HTR-8/SVneo (cell line): ENCODE measurements around the gene TMEM151B.

Source experiments
- DNase-seq: peaks from one replicate; pipeline ENCODE4 v3.0.0; 2011; ENCODE audit warnings: low spot score, mixed read lengths; ENCODE audit not compliant: insufficient read length
- FAIRE-seq: peaks from 2 replicates; lab custom pipeline; 2011; peaks lifted over from hg19 to GRCh38; lab: Jason Lieb, UNC

TMEM151B gene

GRCh38 chr6:44250067-44250717, 20.1 kb upstream of the TMEM151B start:
- no peak for FAIRE-seq

DNA sequence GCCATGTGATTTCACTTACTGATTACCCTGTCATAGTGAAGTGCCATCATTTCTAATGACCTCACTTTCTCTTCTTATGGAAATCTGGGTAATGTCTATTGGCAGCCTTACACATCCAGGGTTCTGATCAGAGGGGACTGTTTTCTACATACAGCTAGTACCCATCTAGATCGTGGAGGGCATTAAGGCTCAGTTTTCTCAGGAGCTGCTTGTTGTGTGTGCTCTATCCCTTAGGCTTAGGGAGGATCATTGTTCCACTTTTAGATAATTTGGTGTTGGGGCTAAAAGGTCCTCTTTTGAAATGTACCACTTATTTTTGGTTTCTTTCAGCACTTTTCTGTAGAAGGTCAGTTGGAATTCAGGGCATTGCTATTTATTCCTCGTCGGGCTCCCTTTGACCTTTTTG, 19.5 kb upstream of the TMEM151B start:
- DNase-seq (no peak), FAIRE-seq (no peak)

More at GRCh38 chr6:44250067-44250717, 20.1 kb upstream of the TMEM151B start:
- no peak for DNase-seq

GRCh38 chr6:44251576-44252524, 18.4 kb upstream of the TMEM151B start:
- no peak for DNase-seq
- FAIRE-seq = no peak

DNA sequence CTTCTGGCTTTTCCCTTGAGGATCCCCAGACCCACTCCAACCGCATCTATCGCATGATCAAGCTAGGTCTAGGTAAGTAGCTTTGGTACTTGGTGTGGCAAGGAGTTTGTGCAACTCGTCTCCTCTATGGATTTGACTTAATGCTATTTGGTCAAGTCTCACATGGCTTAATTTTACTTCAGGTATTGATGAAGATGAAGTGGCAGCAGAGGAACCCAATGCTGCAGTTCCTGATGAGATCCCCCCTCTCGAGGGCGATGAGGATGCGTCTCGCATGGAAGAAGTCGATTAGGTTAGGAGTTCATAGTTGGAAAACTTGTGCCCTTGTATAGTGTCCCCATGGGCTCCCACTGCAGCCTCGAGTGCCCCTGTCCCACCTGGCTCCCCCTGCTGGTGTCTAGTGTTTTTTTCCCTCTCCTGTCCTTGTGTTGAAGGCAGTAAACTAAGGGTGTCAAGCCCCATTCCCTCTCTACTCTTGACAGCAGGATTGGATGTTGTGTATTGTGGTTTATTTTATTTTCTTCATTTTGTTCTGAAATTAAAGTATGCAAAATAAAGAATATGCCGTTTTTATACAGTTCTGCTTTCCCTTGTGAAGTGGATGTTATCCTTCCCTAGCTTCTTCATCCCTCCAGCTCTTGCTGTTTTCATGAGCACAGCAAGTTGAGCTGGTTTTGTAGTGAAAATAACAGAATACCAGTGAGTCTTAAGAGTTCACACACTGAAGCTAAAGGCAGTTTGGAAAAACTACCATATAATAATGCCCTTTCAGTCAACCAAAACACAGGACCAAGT, 16.7 kb upstream of the TMEM151B start:
- no peak for FAIRE-seq
- DNase-seq = no peak

DNA sequence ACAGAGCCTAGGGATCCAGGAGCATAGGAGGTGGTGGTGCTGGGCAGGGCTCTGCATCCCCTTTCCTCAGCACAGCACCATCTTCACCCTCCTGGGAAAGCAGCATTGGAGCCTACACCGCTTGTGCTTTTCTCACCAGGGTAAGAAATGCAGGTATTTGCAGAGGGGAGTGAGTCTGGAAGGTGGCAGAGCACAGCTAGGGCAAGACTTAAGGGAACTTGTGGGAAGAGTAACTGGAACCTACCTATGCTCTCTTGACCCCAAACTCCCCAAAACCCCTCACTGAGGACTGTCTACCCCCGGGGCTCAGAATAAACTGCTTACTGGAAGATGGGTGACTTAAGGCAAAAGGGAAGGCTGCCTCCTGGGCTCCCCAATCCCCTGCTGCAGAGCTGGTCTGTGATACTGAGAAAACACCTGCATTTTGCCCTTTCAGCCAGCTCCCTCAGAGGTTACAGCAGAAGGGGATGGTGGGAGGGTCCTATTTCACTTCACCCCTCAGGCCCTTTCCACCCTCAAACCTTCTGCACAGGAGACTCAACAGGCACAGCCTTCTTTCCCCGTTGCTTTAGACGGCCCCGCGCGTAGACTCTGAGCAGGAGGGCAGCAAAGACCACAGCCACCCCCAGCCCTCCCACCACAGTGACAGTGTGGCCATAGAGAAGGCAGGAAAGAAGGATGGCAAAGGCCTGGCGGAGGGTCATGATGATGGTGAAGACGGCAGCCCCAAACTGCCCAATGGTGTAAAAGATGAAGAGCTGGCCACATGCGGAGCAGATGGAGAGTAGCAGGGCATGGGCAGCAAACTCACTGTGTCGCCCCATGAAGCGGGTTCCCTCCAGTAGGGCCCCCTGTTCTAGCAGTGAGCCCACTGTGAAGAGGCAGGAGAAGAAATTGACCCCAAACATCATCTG, 15.8 kb upstream of the TMEM151B start:
- DNase-seq (no peak), FAIRE-seq (no peak)

- no peak for FAIRE-seq
Measured at GRCh38 chr6:44255105-44255808, 15.0 kb upstream of the TMEM151B start.

GRCh38 chr6:44255871-44256774, 14.1 kb upstream of the TMEM151B start:
- DNase-seq (no peak), FAIRE-seq (no peak)

More at GRCh38 chr6:44255105-44255808, 15.0 kb upstream of the TMEM151B start:
- DNase-seq = no peak

DNA sequence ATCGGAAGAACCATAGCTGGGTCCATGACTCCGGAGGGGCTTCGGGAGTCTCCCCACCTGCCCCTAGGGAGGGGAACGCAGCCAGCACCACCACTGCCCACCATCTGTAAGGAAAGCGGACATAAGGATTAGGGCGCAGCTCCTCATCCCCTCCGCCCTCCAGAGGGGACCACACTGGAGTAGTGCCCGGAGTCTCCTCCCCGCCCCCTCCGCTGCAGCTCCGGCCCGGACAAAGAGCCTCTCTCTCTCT, 13.6 kb upstream of the TMEM151B start:
- DNase-seq (no peak), FAIRE-seq (no peak)

DNA sequence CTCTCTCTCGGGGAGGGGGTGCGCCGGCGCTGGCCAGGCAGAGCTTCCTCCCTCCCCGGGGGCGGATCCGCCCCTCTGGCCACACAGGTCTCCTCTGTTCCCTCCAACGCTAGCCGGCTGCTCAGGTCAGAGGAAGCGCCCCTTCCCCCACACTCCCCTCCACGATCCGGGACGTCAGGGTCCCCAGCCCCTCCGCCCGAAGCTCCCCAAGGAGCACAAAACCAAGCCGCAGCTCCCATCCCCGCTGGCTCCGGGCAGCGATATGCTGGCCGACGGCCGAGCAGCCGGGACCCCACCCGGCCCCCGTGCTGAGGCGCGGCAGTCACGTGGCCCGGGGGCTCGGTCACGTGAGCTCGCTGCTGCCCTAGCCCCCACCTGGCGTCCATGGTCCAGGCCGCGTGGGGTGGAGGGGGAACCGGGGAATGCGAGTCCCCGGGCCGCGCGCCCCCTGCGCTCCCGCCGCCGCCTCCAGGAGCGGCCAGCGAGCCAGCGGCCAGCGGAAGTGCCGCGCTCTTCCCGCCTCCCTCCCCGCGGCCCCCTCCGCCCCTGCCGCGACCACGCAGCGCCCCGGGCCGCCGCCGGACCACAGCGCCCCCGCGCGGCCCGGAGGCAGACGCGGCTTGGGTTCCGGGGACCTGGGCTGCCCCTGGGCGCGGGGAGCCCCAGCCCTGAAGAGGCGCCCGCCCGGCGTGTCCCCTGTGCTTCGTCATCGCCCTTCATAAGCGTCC, 13.1 kb upstream of the TMEM151B start, which contains the start of gene SLC35B2:
TSS of gene SLC35B2 (minus strand) at position 504 of the 728 bp plus-strand sequence. CDS start at position 386, 118 bp downstream.
- peak; percentile 75 for DNase-seq
- peak; percentile 33 for FAIRE-seq

DNA sequence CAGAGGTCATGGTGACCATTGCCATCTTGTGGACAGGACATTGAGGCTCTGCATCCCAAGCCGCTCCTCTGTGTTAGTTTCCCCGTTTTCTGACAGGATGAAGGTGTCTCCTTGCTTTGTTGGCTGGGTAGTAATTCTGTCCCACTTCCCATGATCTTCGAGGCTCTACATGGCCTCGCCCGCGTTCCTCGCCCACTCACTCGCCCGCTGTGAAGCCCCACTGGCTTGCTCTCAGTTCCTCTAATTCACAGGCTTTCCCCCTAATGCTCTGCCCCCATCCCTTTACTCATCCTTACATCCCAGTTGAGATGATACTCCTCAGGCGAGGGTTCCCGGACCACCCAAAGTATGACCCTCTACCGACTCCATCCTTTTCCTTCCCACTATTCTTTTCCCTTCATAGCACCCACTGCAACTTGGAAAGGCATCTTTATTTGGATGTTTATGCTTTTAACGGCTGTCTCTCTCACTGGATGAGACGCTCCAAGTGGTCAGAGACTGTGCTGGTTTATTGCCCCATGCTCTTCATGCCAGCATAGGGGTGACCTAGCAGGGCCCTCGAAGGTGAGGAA, 12.4 kb upstream of the TMEM151B start:
- DNase-seq (no peak), FAIRE-seq (no peak)

DNA sequence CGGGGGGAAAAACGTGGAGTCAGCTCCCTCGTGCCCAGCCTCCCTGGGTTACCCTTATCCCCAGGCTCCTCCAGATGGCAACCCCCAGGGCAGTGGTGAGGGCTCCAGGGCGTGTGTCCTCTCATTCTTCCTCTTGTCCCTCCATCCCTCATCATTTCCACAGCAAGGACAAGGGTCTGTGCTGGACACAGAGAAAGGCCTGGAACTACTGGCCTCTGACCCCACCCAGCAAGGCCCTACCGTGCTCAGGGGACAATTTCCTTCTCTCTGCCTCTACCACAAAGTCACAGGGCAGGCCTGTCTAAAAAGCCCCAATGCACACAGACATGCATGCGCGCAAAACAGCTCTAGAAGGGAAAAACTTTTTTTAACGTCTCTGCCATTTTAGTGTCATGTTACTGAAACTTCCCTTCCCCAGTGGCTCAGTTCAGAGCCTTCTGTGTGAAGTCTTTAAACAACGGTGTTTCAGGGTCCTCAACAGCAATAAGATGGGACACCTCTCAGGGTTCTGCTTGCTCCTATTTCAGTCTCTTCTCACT, 11.9 kb upstream of the TMEM151B start:
- DNase-seq (no peak), FAIRE-seq (no peak)

GRCh38 chr6:44258921-44259320, 11.3 kb upstream of the TMEM151B start:
- no peak for DNase-seq
- FAIRE-seq = no peak

- DNase-seq = no peak
- FAIRE-seq = no peak
Measured at GRCh38 chr6:44260011-44260410, 10.2 kb upstream of the TMEM151B start.

DNA sequence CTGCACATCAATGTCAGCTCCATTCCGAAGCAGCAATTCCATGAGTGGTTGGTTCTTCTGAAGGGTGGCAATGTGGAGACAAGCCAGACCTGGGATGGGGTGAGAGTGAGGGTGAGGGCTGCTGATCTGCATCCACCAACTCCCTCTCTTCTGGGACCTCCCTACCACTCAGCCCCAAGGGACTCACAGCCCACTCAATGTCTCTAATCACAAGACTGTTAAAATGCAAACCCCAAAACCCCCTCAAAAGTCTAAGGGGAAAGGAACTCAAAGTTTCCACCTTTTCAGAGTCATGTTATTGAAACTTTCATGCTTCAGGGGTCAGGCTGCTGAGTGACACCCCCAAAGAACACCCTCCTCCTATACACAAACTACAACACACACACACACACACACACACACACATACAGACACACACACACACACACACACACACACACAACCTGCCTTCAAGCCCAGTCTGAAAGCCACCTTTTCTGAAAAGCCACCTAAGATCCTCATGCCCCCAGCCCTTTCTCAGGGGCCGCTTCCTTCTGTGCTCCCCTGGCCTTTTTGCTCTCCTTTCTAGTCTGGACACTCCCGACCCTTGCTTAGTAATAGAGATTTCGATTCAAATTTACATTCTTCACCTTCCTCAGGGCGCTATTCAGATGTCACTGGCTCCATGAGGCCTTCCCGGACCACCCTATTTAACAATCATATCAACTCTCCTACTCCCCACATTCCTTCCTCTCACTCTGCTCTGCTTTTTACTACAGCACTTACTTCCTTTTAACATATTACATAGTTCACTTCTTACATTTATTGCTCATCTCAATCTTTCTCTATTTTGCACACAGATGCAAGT, 9.6 kb upstream of the TMEM151B start:
- FAIRE-seq = no peak
- DNase-seq = no peak

- DNase-seq (no peak), FAIRE-seq (no peak)
Measured at GRCh38 chr6:44261581-44261980, 8.7 kb upstream of the TMEM151B start.
